ENCODE results near the gene REEP1. TPM values are rescaled to one million over a fixed set of nuclear protein-coding genes. Genes with fewer than 3 reads are reported as not detected.
"Not testable (repeated sequence)": the region's sequence is repeated elsewhere in the genome, so short reads cannot be mapped to it uniquely, and the experiment has no call there.

REEP1 gene
- total RNA-seq, 1 experiment from 2014 or later: 0.24 TPM

DNA sequence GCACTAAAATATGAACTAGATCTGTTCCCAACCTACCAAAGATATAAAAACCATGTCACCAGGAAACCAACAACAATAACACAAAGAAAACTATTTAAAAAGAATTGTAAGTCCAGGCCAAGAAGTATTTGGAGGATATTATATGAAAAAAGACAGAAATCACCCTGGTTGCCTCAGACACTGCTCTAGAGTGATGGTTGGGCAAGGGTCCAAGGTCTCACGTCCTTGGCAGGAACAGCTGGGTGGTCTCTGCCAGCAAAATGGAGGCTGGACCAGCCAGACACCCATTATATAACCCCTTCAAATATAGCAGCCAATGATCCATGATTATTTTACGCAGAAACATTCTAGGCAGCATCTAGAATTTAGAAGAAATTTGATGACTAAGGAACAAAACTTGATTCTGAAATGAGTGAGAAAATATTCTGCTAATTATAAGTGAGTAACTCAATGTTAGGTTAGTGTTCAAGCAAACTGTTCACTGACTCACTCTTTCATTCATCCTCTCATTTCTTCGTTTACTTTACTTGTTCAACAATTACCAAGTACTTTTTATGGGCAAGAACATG, 102.8 kb downstream of the REEP1 start:
- H3K4me1 ChIP-seq (replicated peaks): no peaks in the 10 kb centered on the region; the same call in 1 of the 2 replicates
- H3K36me3 ChIP-seq: no peaks in the 10 kb centered on the region
- no peaks in the 10 kb centered on the region for H3K9me3 ChIP-seq (replicated peaks)
- no peaks in the 10 kb centered on the region; the same call in 1 of the 2 replicates for H3K27me3 ChIP-seq (replicated peaks)
- DNase-seq (ENCODE audit: low read depth in 1 of 2, low spot score in 2 of 2): no peak
- H3K4me3 ChIP-seq: no peak overlapping the region
- no peak overlapping the region for H3K27ac ChIP-seq

DNA sequence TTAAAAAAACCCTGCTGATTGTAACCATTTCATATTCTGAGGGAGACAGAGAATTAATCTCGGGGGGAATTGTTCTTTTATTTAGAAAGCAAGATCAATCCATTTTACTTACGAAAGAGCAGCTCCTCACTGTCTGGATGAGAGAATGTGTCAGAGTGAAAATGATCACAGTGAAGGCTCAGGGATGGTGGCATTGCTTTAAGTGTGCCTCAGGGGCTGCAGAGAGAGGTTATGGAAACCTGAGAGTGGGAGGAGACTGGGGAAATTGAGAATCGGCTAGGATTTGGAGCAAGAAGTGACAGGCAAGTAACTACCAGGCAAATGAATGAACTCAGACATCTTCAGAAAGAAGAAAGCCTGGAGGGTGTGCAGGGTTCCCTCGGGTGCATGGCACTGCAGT, 104.0 kb downstream of the REEP1 start:
- Histone ChIP-seq H3K4me1 (replicated peaks) (no peaks in the 10 kb centered on the region; the same call in 1 of the 2 replicates), H3K36me3 (no peaks in the 10 kb centered on the region)

DNA sequence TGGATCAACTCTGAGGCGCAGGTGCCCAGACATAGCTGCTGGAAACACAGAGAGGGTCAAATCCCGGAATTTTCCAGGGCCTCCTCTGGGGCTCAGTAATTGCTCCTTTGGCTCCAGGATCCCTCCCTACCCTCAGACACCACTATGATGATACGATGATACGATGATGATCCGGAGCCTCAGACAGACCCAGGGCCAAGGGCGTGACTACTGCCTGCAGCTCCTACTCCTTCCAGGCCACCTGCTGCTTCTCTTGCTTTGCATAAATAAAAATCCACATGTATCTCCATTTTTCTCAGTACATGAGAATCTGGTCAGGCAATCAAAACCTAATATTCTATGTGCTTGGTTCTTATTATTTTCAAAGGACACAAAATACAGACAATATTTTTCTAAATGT, 104.5 kb downstream of the REEP1 start:
- Histone ChIP-seq H3K4me3 (no peak overlapping the region), H3K27me3 (replicated peaks) (no peaks in the 10 kb centered on the region; the same call in 1 of the 2 replicates), H3K36me3 (no peaks in the 10 kb centered on the region), H3K4me1 (replicated peaks) (no peaks in the 10 kb centered on the region), H3K9me3 (replicated peaks) (no peaks in the 10 kb centered on the region), H3K27ac (no peak overlapping the region)
- DNase-seq (ENCODE audit: low read depth in 1 of 2, low spot score in 2 of 2): no peak

More for the DNA sequence above, 104.0 kb downstream of the REEP1 start:
- DNase-seq (ENCODE audit: low read depth in 1 of 2, low spot score in 2 of 2): no peak
- no peaks in the 10 kb centered on the region; the same call in 1 of the 2 replicates for H3K27me3 ChIP-seq (replicated peaks)
- H3K9me3 ChIP-seq (replicated peaks): no peaks in the 10 kb centered on the region
- no peak overlapping the region for H3K4me3 ChIP-seq
- no peak overlapping the region for H3K27ac ChIP-seq

DNA sequence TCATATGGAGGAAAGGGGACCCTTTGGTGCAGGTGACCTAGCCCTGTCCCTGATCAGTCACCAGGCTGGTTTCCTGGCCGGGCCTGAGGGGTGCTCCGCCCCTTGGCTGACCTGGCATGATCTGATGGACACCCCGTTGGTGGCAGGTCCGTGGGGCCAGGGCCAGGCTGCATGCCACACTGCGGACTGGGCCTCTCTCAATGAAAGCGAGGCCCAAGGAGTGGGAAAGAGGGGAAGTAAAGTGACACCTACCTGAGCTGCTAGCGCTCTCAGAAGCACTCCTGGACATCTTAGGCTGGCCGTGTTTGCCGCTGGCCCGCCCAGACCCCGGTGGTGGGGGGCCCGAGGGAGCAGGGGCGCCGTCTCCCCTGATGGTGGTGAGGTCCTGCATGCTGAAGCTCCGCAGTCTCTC, 105.0 kb downstream of the REEP1 start:
- DNase-seq (ENCODE audit: low read depth in 1 of 2, low spot score in 2 of 2): no peak
- no peaks in the 10 kb centered on the region for H3K36me3 ChIP-seq
- no peaks in the 10 kb centered on the region for H3K9me3 ChIP-seq (replicated peaks)
- H3K4me1 ChIP-seq (replicated peaks): no peaks in the 10 kb centered on the region
- H3K27me3 ChIP-seq (replicated peaks): no peaks in the 10 kb centered on the region; the same call in 1 of the 2 replicates
- H3K4me3 ChIP-seq: no peak overlapping the region
- no peak overlapping the region for H3K27ac ChIP-seq

DNA sequence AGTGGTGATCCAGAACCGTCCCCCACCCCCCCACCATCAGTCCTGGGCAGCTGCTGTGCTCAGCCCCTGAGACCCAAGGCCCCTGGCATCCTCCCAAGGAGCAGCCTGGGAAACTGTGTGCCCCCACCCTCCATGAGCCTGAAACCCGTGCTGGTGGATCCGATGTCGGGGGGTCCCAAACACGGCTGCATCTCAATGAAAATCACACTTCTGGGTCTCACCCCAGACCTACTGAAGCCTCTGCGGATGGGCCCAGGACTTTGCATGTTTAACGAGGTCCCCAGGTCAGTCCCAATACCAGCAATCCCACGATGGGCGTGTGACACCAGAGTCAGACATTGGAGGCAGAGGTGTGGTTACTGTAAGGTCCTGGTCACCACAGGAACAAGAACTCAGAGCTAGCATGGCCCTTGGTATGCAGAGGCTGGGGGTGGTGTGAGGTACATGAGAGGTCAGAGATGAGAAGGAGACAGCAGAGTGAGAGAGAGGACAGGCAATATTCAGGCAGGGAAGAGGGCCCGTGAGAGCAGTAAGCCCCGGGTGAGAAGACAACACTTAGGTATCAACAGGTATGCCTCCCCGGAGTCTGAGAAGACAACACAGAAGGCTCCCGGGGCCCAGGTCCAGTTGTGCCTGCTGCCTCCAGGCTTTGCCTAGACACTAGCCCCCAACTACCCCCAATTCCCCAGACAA, 105.6 kb downstream of the REEP1 start:
- Histone ChIP-seq H3K27me3 (replicated peaks) (no peaks in the 10 kb centered on the region; the same call in 1 of the 2 replicates), H3K36me3 (no peaks in the 10 kb centered on the region), H3K4me3 (no peak overlapping the region), H3K27ac (no peak overlapping the region), H3K4me1 (replicated peaks) (no peaks in the 10 kb centered on the region), H3K9me3 (replicated peaks) (no peaks in the 10 kb centered on the region)
- no peak for DNase-seq (ENCODE audit: low read depth in 1 of 2, low spot score in 2 of 2)

DNA sequence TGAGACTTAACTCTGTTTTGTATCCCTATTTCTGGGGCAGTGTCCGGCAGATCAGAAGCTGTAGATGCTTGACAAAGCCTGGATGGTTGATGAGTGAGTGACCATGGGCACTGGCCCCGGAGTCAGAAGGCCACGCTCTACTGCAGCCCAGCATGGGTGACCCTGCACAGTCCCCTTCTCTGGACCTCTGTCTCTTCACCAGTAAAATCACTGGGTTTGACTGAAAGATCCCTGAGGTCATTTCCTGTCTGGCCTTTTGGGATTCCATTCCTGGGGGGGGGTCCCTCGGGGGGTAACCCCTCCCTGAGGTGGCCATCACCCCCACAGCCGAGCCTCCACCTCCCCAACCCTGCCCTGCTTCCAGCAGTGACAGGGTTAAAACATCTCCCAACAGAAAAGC, 106.5 kb downstream of the REEP1 start:
- no peak for DNase-seq (ENCODE audit: low read depth in 1 of 2, low spot score in 2 of 2)
- H3K9me3 ChIP-seq (replicated peaks): no peaks in the 10 kb centered on the region
- no peaks in the 10 kb centered on the region for H3K36me3 ChIP-seq
- H3K4me1 ChIP-seq (replicated peaks): no peaks in the 10 kb centered on the region
- no peak overlapping the region for H3K27ac ChIP-seq
- no peaks in the 10 kb centered on the region; the same call in 1 of the 2 replicates for H3K27me3 ChIP-seq (replicated peaks)
- no peak overlapping the region for H3K4me3 ChIP-seq

DNA sequence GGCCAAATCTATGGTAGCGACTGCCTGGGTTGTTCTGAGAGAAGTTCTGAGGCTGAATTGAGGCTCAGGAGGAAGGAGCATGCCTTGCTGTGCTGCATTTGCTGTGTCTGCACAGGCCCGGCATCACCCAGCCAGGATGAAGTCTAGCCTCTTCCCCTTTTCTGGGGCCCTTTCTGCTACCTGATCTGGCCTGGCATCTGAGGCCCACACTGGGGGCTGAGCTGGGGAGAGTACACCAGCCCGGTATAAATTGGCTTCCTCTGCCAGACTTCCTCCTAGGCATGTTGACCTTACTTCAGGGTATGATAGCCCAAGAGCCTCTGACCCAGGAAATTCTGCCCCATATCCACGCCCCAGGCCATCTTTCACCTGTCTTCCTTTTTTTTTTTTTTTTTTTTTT, 108.2 kb downstream of the REEP1 start:
- Histone ChIP-seq H3K27ac (no peak overlapping the region), H3K4me1 (replicated peaks) (no peaks in the 10 kb centered on the region), H3K27me3 (replicated peaks) (no peaks in the 10 kb centered on the region; the same call in 1 of the 2 replicates), H3K36me3 (no peaks in the 10 kb centered on the region), H3K9me3 (replicated peaks) (no peaks in the 10 kb centered on the region), H3K4me3 (no peak overlapping the region)
- DNase-seq (ENCODE audit: low read depth in 1 of 2, low spot score in 2 of 2): no peak

DNA sequence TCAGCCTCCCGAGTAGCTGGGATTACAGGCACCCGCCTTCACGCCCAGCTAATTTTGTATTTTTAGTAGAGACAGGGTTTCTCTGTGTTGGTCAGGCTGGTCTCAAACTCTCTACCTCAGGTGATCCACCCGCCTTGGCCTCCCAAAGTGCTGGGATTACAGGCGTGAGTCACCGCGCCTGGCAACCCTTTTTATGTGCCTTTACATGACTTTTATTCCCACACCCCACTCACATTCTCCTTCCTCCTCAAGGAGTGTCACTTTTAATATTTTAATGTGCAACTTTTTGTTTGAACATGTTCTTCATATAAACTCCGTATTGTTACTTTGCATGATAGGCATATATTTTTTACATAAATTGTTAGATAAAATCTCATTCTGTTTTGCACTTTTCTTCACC, 108.9 kb downstream of the REEP1 start:
- not testable (repeated sequence) for DNase-seq (ENCODE audit: low read depth in 1 of 2, low spot score in 2 of 2); H3K27me3 ChIP-seq (replicated peaks); H3K4me1 ChIP-seq (replicated peaks); H3K9me3 ChIP-seq (replicated peaks); H3K36me3 ChIP-seq; H3K27ac ChIP-seq; H3K4me3 ChIP-seq

DNA sequence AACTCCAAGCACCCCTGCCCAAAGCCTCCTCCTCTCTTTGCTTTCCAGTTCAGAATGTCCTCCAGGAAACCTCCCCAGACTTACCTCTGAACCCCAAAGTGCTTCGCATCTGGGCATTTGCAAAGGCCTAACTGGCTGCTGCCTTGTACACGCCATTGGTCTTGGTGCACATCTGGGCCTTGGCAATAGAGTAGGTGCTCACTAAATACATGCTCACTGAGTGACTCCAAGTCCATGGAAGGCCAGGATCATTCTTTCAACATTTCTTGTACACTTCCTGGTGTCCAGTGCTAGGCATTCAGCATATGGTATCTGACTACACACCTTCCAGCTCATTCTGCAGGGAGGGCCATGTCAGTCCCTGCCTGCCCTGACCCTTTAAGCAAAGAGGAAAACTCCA, 109.7 kb downstream of the REEP1 start:
- Histone ChIP-seq H3K27me3 (replicated peaks) (no peaks in the 10 kb centered on the region), H3K4me3 (no peak overlapping the region), H3K9me3 (replicated peaks) (no peaks in the 10 kb centered on the region), H3K27ac (no peak overlapping the region), H3K36me3 (no peaks in the 10 kb centered on the region), H3K4me1 (replicated peaks) (peaks cover 3% of the 10 kb centered on the region; the same call in 1 of the 2 replicates)
- DNase-seq (ENCODE audit: low read depth in 1 of 2, low spot score in 2 of 2): no peak

DNA sequence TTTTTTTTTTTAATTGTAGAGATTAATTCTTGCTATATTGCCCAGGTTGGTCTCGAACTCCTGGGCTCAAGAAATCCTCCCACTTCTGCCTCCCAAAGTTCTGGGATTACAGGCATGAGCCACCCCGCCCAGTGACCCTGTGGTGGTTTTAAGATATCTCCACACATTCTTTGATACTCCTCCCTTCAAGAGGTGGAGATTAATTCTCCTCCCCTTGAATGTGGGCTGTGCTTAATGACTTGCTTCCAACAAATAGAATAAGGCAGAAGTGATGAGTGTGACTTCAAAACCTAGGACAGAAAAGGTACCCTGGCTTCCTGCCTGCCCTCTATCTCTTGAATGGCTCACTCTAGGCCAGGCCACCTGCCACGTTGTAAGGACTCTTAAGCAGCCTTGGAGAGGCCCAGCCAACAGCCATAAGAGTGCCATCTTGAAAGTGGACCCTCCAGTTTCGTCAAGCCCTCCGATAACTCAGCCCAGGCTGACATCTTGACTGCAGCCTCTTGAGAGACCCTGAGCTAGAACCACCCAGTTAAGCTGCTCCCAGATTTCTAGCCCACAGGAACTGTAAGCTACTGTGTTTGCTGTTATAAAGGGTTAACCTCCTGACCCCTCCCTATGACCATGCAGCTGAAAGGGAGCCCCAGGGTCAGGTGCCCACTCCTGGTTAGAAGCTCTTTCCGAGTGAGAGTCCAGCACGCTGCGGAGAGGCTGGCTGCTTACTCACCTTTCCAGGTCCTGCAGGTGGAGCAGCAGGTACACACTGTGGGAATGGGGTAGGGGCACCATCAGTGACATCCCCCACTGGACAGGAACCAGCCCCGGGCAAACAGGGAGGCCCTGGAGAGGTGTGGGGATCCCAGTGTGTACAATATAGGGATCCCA, 110.5 kb downstream of the REEP1 start:
- DNase-seq (ENCODE audit: low read depth in 1 of 2, low spot score in 2 of 2): no peak
- Histone ChIP-seq H3K4me1 (replicated peaks) (peaks cover 3% of the 10 kb centered on the region; the same call in 1 of the 2 replicates), H3K27me3 (replicated peaks) (no peaks in the 10 kb centered on the region), H3K4me3 (no peak overlapping the region), H3K9me3 (replicated peaks) (no peaks in the 10 kb centered on the region), H3K36me3 (no peaks in the 10 kb centered on the region), H3K27ac (no peak overlapping the region)

DNA sequence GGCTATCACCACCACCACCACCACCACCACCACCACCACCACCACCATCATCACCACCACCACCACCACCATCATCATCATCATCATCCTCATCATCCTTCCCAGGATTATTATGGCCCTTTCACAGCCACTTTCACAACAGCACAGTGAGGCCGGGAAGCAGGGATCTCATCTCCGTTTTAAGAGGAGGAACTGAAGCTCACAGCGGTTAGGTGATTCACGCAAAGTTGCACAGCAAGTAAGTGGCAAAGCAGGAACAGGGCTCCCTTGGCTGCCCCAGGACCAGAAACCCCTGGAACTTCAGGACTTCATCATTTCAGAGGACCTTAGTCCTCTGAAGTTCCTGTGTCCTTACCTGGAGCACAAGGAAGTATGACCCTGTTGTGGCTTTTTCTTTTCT, 111.4 kb downstream of the REEP1 start:
- no peak overlapping the region for H3K4me3 ChIP-seq
- no peaks in the 10 kb centered on the region for H3K27me3 ChIP-seq (replicated peaks)
- H3K4me1 ChIP-seq (replicated peaks): peaks cover 3% of the 10 kb centered on the region; the same call in 1 of the 2 replicates
- no peaks in the 10 kb centered on the region for H3K36me3 ChIP-seq
- no peaks in the 10 kb centered on the region for H3K9me3 ChIP-seq (replicated peaks)
- DNase-seq (ENCODE audit: low read depth in 1 of 2, low spot score in 2 of 2): no peak
- H3K27ac ChIP-seq: no peak overlapping the region

DNA sequence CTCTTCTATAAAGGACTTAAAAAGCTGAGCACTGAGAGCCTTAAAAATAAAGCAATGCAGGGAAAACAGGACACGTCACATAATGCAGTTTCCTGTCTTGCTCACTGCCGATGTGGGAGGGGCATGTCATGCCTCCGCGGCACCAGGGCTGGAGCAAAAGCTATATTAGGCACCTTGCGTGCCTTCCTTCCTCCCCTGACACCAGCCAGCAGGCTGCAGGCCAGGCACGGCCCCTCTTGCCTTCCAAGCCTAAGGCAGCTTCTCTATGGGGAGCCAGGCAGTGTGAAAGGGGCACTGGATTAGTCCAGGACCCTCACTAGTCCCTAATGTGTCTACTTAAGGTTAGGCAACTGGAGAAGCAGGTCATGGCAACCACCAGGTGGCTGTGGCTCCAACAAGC, 111.8 kb downstream of the REEP1 start:
- H3K4me1 ChIP-seq (replicated peaks): peaks cover 3% of the 10 kb centered on the region; the same call in 1 of the 2 replicates
- H3K27ac ChIP-seq: no peak overlapping the region
- H3K36me3 ChIP-seq: no peaks in the 10 kb centered on the region
- no peak for DNase-seq (ENCODE audit: low read depth in 1 of 2, low spot score in 2 of 2)
- H3K27me3 ChIP-seq (replicated peaks): no peaks in the 10 kb centered on the region
- no peak overlapping the region for H3K4me3 ChIP-seq
- no peaks in the 10 kb centered on the region for H3K9me3 ChIP-seq (replicated peaks)

DNA sequence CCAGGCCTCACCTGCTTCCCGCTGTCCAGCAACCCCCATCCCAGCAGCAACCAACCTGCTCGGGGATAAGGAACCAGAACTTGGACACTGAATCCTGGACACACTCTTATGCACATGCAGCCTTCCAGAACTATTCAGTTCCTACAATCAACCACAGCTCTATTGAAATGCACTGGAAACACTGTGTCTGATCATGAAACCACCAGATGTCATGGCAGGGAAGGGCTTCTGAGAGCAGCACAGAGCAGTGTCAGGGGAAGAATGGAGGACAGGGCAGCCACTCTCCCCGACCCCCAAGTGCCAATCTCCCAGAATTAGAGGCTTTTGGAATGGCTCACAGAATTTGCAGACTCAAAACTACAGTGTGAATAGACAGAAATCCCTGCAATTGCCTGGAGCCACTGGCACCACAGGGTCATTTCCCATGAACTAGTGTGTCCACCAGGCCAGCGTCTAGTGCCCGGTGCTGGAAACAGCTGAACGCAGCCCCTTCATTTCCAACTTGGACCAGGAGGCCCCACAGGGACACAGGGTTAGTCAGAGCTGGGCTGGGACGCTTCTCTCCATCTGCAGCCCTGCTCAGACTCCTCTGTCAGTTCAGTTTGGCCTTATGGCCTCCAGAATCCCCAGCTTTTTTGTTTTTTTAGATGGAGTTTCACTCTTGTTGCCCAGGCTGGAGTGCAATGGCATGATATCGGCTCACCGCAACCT, 112.6 kb downstream of the REEP1 start:
- H3K27ac ChIP-seq: no peak overlapping the region
- H3K27me3 ChIP-seq (replicated peaks): no peaks in the 10 kb centered on the region
- H3K4me3 ChIP-seq: no peak overlapping the region
- no peaks in the 10 kb centered on the region for H3K9me3 ChIP-seq (replicated peaks)
- no peaks in the 10 kb centered on the region for H3K36me3 ChIP-seq
- peaks cover 3% of the 10 kb centered on the region; the same call in 1 of the 2 replicates for H3K4me1 ChIP-seq (replicated peaks)
- no peak for DNase-seq (ENCODE audit: low read depth in 1 of 2, low spot score in 2 of 2)
